Measurements from ENCODE around the gene FIGNL2.

- TF ChIP-seq POLR2A (IDR thresholded peaks at IDR 0.05) (no peak), CTCF (IDR thresholded peaks at IDR 0.05) (no peak)
Measured at GRCh38 chr12:51879102-51879501, 30.6 kb upstream of the FIGNL2 start.

All from right lobe of liver (tissue), 4 donors.